Prostate gland (tissue), 2 donors: Measurements from ENCODE around the gene ADH5.

Experiments
- CTCF ChIP-seq, 4 experiments: fragments of 200-600 bp in 2 of 4; fragments of 450-650 bp in 2 of 4; sonication (generic) in 2 of 4; IDR thresholded peaks; 1 replicate in 3 of 4; 2 replicates in 1 of 4; pipeline ENCODE4 v1.5.1; 2016 to 2019; ENCODE audit warnings: antibody characterized with exemption in 4 of 4, mild to moderate bottlenecking in 2 of 4, moderate library complexity in 2 of 4
- POLR2AphosphoS5 ChIP-seq: sonication (generic); formaldehyde crosslinking; IDR thresholded peaks from one replicate; pipeline ENCODE4 v1.6.1; 2017; ENCODE audit warnings: antibody characterized with exemption

- TF ChIP-seq CTCF (IDR thresholded peaks at IDR 0.05) (no peak), POLR2AphosphoS5 (no peak)
These were observed 63.1 kb downstream of the ADH5 start for GRCh38 chr4:99025506-99025905.
